Fibroblast of pulmonary artery (primary cell): ENCODE data around the gene CNNM3.

Source experiments
- DNase-seq: peaks from one replicate; pipeline ENCODE4 v3.0.0-alpha.2; 2010; ENCODE audit warnings: low read depth
- H3K4me3 ChIP-seq: replicated peaks from 2 replicates; pipeline ENCODE4 v1.5.1; 2011; ENCODE audit warnings: low read depth, mild to moderate bottlenecking, control low read depth, low read length, moderate library complexity
- TF ChIP-seq, protein P1 (sequence below): IDR thresholded peaks from 2 replicates; pipeline ENCODE4 v1.5.1; 2011; ENCODE audit warnings: mild to moderate bottlenecking, control low read depth, low read length, inconsistent platforms; ENCODE audit errors: missing control alignments

Gene CNNM3

DNA sequence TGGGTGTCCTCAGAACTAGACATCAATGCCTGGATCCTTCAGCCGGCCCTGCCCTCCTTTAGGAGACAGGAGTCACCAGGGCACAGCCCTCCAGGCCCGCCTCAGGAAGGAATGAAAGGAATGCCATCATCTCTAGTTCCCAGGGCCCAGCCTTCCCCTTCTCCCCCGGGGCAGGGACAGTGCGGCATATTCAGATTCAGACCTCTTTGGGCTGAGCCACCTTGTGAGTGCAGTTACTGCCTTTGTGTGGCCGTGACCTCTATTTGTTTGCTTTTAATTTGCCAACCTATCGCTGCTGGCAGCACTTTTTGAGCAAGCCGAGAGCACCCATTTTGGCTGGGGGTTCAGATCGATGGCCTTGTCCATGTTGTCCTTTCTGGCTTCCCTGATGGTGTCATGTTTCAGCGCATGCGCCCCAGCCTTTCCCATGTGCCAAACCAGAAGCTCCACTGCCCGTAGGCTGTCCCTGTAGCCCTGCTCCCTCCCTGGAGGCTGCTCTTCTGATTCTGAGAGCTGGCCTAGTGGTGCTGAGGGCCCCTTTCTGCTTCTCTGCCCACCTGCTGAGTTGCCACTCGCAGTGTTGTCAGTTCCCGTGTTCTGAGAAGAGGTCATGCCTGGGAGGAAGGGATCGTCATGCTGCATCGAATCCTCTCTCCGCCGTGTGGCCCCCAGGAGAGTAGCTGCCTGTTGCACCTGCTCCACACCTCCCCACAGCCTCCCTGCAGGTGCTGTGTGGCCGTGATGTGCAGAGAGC is 16.9 kb downstream of the CNNM3 start:
- peak; percentile 53 for DNase-seq
- no peak overlapping the region for H3K4me3 ChIP-seq
- TF ChIP-seq, protein P1, sequence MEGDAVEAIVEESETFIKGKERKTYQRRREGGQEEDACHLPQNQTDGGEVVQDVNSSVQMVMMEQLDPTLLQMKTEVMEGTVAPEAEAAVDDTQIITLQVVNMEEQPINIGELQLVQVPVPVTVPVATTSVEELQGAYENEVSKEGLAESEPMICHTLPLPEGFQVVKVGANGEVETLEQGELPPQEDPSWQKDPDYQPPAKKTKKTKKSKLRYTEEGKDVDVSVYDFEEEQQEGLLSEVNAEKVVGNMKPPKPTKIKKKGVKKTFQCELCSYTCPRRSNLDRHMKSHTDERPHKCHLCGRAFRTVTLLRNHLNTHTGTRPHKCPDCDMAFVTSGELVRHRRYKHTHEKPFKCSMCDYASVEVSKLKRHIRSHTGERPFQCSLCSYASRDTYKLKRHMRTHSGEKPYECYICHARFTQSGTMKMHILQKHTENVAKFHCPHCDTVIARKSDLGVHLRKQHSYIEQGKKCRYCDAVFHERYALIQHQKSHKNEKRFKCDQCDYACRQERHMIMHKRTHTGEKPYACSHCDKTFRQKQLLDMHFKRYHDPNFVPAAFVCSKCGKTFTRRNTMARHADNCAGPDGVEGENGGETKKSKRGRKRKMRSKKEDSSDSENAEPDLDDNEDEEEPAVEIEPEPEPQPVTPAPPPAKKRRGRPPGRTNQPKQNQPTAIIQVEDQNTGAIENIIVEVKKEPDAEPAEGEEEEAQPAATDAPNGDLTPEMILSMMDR: no peak

DNA sequence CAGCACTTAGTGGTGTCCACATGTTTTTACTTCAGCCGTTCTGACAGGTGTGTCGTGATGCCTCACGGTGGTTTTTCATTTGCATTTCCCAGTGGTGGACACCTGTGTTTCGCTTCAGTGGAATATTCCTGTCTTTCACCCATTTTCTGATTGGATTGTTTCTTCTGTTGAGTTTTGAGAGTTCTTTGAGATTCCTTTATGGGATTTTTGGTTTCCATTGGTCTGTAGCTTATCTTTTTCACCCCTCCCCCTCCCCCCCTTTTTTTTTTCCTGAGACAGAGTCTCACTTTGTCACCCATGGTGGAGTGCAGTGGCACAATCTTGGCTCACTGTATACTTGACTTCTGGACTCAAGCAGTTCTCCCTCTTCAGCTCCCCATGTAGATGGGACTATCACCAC is 19.8 kb downstream of the CNNM3 start:
- no peak overlapping the region for H3K4me3 ChIP-seq
- no peak for DNase-seq
- TF ChIP-seq, protein P1: no peak

DNA sequence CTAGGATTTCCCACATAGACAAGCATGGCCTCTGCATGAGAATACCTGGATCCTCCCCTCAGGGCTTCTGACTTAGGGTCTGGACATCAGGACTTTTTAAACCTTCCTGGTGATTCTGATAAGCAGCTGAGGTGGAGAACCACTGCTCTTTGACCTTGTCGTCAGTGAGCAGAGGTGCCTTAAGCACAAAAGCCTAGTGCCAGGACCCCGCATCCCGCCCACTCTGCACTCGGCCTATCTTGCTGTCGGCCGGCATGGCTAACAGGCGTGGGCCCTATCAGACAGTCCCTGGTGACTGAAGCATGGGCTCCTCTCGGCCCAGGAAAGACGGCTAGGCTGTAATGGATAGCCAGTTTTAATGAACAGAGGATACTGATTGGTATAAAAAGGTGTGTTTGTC is 21.5 kb downstream of the CNNM3 start:
- no peak overlapping the region for H3K4me3 ChIP-seq
- TF ChIP-seq, protein P1: no peak
- DNase-seq: no peak

DNA sequence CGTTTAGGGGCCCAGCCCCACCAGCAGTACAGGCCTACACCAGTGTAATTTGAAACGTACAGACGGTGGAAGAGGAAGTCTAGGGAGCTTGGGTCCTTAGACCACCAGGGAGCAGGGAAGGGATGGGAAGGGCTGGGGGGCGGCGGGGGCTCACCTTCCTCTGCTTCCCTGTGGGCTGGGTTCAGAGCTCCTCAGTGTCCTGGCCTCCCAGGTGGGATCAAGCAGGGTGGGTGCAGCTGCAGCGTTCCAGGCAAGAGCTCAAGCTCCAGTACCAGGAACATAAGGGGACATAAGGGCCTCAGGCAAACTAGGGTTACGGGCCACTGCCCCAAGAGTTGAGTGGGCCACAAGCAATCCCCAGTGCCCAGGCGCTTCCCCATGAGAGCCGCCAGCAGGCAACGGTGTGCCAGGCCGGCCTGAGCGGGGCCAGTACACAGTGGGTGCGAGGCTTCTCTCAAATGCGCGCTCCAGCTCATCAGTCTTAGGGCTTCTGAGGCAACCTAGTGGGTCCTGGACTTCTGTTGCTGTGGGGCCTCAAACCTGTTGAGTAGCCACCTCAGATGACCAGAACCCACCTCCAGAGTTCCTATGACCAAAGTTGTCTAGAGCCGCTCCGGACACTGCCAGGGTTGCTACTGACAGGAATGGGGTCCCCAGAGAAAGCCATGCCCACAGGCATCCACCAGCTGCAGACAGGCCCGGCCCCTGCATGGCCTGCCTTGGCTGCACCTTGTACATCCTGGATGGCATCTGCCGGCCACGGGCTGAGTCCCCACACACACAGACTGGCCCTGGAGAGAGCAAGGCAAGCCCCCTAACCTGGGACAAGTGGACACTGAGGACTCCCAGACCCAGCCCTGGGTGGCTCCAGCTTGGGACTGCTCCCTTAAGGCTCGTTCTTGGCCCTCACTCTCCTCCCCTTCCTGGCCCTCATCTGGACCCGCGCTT is 22.6 kb downstream of the CNNM3 start:
- TF ChIP-seq, protein P1: no peak
- no peak overlapping the region for H3K4me3 ChIP-seq
- DNase-seq: no peak

DNA sequence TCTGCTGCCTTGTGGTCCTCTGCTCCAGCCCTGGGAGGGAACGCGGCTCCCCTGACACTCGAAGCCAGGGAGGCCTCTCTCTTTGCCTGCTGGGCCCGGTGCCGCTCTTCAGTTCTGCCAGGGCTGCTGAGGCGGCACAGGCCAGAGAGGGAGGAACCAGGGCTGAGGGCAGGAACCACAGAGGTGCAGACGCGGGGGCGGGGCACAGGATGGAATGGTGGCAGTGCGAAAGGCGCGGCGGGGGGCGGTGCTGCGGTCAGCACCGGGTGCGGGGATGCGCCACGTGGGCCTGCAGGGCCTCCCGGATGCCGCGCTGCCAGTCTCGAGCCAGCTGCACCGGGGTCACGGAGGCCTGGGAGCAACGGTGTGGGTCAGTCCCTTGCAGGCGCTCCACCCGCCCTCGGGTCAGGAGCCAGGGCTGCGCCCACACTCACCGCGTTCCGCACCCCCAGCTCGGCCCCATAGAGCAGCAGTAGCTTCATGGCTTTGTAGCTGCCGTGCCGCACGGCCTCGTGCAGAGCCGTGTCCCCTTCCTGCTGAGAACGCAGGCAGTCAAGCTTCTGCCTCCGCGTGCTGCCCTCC is 23.3 kb downstream of the CNNM3 start:
- DNase-seq: no peak
- no peak overlapping the region for H3K4me3 ChIP-seq
- TF ChIP-seq, protein P1: no peak

DNA sequence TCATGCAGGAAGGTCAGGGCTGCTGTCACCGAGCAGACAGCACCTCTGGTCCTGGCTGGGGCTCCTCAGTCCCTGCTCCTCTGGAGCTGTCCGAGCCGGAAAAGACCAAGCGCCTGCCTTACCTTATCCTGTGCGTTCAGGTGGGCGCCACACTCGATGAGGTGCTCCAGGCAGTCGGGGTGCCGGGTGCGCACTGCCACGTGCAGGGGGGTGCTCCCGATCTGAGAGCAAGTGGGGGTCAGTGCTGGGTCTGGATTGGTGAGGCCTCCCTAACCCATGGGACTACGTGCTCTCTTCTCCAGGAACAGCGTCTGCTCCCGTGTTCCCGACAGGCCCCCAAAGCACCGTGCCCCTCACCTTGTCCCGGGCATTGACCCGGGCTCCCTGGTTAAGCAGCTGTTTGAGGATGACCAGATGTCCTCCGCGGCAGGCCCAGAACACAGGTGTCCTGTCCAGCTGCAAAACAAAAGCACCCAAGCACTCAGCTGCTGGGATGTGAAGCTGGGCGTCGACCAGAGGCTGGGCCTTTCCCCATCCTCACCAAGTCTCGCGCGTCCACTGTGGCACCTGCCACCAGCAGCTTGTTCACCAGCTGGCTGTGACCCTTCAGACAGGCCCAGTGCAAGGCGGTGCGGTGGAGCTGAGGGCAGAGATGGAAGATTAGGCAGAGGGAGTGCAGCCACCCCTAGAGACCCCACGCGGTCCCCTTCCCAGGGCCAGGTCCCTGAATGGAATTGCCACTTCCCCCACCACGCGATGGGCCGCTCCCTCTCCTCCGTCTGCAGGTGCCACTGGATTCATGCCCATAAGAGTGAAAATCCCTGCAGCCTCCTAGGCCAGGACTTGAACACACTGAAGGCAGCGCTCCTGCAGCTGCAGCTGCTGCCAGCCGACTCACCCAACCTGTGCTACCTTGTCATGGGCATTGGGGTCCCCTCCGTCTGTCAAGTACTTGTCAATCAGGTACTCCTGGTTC is 24.1 kb downstream of the CNNM3 start:
- H3K4me3 ChIP-seq: no peak overlapping the region
- TF ChIP-seq, protein P1: no peak
- DNase-seq: no peak
